ENCODE results near the gene ZSCAN26. TPM values are rescaled to one million over a fixed set of nuclear protein-coding genes. Genes with fewer than 3 reads are reported as not detected.

The ZSCAN26 gene
- total and polyA plus RNA-seq, 4 donors = 4.6 to 31.1 (median 7.1) TPM

DNA sequence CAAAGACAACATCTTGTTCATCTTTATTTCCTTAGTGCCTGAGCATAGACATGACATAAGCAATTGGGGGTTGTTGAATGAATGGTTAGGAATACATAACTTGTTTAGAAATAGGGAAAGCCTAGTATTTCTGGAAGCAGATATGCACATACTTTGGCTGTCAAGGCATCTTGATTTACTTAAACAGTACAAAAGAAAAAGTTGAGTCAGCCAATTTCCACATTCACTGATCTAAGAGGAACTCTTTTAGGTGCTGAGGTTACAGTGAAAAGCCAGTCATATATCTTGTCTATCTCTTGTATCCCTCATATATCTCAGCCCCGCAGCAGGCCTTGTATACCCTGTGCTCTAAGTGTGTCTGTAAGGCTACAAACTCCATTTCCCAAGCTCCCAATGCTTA is 26.5 kb upstream of the ZSCAN26 start:
- no peak for TF ChIP-seq CTCF (IDR thresholded peaks at IDR 0.05; ENCODE audit: control extremely low read depth, extremely low read depth)
- Histone ChIP-seq H3K4me1 (ENCODE audit: control insufficient read depth in 5 of 5, insufficient read depth in 5 of 5, low read length in 5 of 5) (no peaks in the 10 kb centered on the region), H3K36me3 (ENCODE audit: control insufficient read depth in 4 of 4, insufficient read depth in 4 of 4, low read length in 4 of 4) (peaks cover 4 to 12% (median 8%) of the 10 kb centered on the region in 4 donors), H3K4me3 (no peak overlapping the region), H3K27me3 (ENCODE audit: control insufficient read depth in 3 of 3, insufficient read depth in 3 of 3, low read length in 2 of 3) (no peaks in the 10 kb centered on the region), H3K9ac (ENCODE audit: insufficient read depth in 1 of 2, low read length in 2 of 2) (no peak overlapping the region), H3K9me3 (ENCODE audit: control insufficient read depth in 4 of 4, insufficient read depth in 3 of 4, low read length in 3 of 4) (no peaks in the 10 kb centered on the region), H3K27ac (ENCODE audit: low read depth in 1 of 2, low read length in 1 of 2) (no peak overlapping the region)
- 93 to 95% methylated on average over 1 of the region's 1 CpG for WGBS, 2 donors
- no peak for ATAC-seq (ENCODE audit: insufficient read depth, low FRiP score)
- no peak for DNase-seq

DNA sequence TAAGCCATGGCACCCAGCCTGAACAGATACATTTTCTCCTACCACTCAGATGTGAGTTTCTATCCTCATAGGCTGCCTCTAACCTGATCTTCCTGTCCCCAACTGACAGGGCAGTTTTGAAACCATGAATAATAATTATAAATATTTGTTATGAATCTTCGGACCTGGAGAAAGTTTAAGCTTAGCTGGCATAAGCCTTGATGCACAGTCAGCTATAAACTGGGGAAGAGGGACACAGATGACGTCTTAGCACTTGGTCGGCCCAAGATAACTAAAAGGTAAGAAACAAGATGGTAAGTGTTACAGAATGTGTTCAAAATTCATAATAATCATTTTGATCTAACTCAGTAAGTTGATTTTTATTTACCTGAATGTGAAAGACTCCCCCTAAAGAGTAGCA is 23.0 kb upstream of the ZSCAN26 start:
- no peaks in the 10 kb centered on the region for H3K27me3 ChIP-seq (ENCODE audit: control insufficient read depth in 3 of 3, insufficient read depth in 3 of 3, low read length in 2 of 3)
- WGBS, 2 donors = 94 to 95% methylated on average over 3 of the region's 3 CpGs
- no peaks in the 10 kb centered on the region for H3K4me1 ChIP-seq (ENCODE audit: control insufficient read depth in 5 of 5, insufficient read depth in 5 of 5, low read length in 5 of 5)
- H3K36me3 ChIP-seq (ENCODE audit: control insufficient read depth in 4 of 4, insufficient read depth in 4 of 4, low read length in 4 of 4) = peaks cover 14 to 29% (median 23%) of the 10 kb centered on the region in 4 donors
- no peak overlapping the region for H3K4me3 ChIP-seq
- no peak overlapping the region for H3K27ac ChIP-seq (ENCODE audit: low read depth in 1 of 2, low read length in 1 of 2)
- no peaks in the 10 kb centered on the region for H3K9me3 ChIP-seq (ENCODE audit: control insufficient read depth in 4 of 4, insufficient read depth in 3 of 4, low read length in 3 of 4)
- no peak for TF ChIP-seq CTCF (IDR thresholded peaks at IDR 0.05; ENCODE audit: control extremely low read depth, extremely low read depth)
- no peak for DNase-seq
- no peak for ATAC-seq (ENCODE audit: insufficient read depth, low FRiP score)
- H3K9ac ChIP-seq (ENCODE audit: insufficient read depth in 1 of 2, low read length in 2 of 2) = no peak overlapping the region

- H3K27ac ChIP-seq (ENCODE audit: low read depth in 1 of 2, low read length in 1 of 2) = no peak overlapping the region
- TF ChIP-seq CTCF (IDR thresholded peaks at IDR 0.05; ENCODE audit: control extremely low read depth, extremely low read depth) = no peak
- 94 to 97% methylated on average over 6 of the region's 6 CpGs for WGBS, 2 donors
- peaks cover 14 to 29% (median 24%) of the 10 kb centered on the region in 4 donors for H3K36me3 ChIP-seq (ENCODE audit: control insufficient read depth in 4 of 4, insufficient read depth in 4 of 4, low read length in 4 of 4)
- no peak overlapping the region for H3K9ac ChIP-seq (ENCODE audit: insufficient read depth in 1 of 2, low read length in 2 of 2)
- H3K27me3 ChIP-seq (ENCODE audit: control insufficient read depth in 3 of 3, insufficient read depth in 3 of 3, low read length in 2 of 3) = no peaks in the 10 kb centered on the region
- ATAC-seq (ENCODE audit: insufficient read depth, low FRiP score) (no peak), DNase-seq (no peak)
- no peak overlapping the region for H3K4me3 ChIP-seq
- H3K4me1 ChIP-seq (ENCODE audit: control insufficient read depth in 5 of 5, insufficient read depth in 5 of 5, low read length in 5 of 5) = no peaks in the 10 kb centered on the region
- no peaks in the 10 kb centered on the region for H3K9me3 ChIP-seq (ENCODE audit: control insufficient read depth in 4 of 4, insufficient read depth in 3 of 4, low read length in 3 of 4)
Measured at GRCh38 chr6:28245206-28245941, 21.6 kb upstream of the ZSCAN26 start.
